Lung microvascular endothelial cell (primary cell): ENCODE measurements around the gene MAN1C1. TPM values are rescaled to one million over a fixed set of nuclear protein-coding genes. Genes with fewer than 3 reads are reported as not detected.
"Not testable (repeated sequence)": the region's sequence is repeated elsewhere in the genome, so short reads cannot be mapped to it uniquely, and the experiment has no call there.

ENCODE experiments used
- DNase-seq, 2 donors: peaks; one replicate each; pipeline versions ENCODE4 v3.0.0 to v3.0.0-alpha.2; 2010; ENCODE audit warnings: low read depth in 2 of 2
- total RNA-seq: library from RNA; depleted of rRNA; stranded (reverse); fragments of >200 nt; gene quantifications from 2 replicates; pipeline ENCODE4 v1.2.1, GENCODE V29; 2014

The MAN1C1 gene
- total RNA-seq, 1 donor from 2014 or later: 0.79 TPM

GRCh38 chr1:25696643-25697042, 80.1 kb downstream of the MAN1C1 start:
- not testable (repeated sequence) for DNase-seq

- DNase-seq: no peak
Measured at GRCh38 chr1:25697435-25698217, 81.0 kb downstream of the MAN1C1 start.

- DNase-seq: peak in 1 of 2 donors; percentile 44
Measured at GRCh38 chr1:25698252-25698651, 81.7 kb downstream of the MAN1C1 start.

- not testable (repeated sequence) for DNase-seq
Measured at GRCh38 chr1:25699059-25699458, 82.5 kb downstream of the MAN1C1 start.

- no peak for DNase-seq
Measured at GRCh38 chr1:25699500-25700143, 83.0 kb downstream of the MAN1C1 start.

- no peak for DNase-seq
Measured at GRCh38 chr1:25700144-25700523, 83.5 kb downstream of the MAN1C1 start.

GRCh38 chr1:25700626-25701025, 84.0 kb downstream of the MAN1C1 start:
- no peak for DNase-seq

- DNase-seq: no peak
Measured at GRCh38 chr1:25701030-25701785, 84.6 kb downstream of the MAN1C1 start.

DNA sequence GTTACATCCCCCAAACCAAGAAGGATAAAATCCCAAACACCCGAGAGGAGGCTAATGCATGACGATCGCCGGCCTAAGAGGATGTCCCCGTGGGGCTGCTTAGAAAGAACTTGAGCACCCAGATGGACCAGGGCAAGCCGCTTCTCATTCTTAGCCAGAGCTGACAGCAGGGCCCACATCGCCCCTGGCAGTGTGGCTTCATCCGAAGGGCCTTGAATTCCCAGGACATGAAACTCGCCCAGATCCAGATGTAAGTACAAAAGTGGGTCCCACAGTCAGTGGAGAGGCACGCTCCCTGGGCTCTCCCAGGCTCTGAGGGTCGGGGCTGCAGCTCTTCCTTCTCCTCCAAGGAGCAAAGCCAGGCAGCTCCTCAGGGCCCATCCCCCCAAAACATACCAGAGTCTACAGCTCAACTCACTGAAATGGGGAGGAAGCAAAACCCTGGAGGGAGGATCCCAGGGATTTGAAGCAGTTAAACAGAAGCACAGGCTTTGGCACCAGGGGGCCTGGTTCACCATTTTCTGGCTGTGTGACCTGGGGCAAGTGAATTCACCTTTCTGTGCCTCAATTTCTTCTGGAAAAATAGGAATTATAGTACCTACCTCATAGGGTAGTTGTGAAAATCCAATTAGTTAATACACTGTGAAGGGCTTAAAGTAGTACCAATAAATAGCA, 85.6 kb downstream of the MAN1C1 start:
- DNase-seq: no peak

DNA sequence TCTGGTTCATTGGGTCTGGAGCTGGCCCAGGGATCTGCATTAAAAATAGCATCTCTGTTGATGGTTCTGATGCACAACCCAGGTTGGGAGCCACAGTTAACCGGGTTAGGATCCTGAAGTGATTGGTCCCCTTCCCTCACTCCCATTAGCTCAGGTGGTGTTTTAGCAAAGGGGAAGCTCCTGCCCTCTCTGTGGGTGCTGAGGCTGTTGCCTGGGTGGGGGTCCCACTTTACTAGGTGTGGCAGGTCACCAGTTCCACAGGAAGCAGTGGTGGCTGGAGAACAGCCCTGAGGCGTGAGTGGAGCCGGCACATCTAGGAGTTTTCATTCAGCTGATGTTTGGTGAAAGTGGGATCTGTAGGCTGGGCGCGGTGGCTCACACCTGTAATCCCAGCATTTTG, 86.5 kb downstream of the MAN1C1 start:
- no peak for DNase-seq

DNA sequence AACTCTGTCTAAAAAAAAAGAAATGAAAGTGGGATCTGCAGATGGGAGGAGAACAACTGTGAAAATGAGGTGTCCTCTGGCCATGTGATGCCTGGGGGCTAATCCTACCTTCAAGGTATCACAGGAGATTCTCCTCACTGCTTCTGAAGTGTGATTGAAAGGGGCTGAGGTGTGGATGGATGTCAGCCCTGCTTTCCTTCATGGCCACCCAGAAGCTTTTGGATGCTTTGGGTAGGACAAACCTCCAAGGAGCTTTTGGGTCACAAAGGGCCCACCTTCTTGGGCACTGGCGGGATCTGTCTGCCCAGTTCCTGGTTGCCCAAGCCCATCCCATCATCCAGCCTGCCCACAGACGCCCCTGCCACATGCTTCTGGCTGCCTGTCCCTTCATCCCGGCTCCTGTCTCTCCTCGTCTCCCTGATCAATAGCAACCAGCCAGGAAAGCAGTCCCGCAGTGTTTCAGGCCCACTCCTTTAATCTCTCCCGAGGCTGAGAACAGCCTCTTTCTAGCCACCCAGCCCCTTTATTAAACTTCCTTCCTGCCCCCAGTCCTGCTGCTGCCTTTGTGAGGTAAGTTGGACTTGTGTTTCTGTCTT, 87.2 kb downstream of the MAN1C1 start:
- DNase-seq: no peak

DNA sequence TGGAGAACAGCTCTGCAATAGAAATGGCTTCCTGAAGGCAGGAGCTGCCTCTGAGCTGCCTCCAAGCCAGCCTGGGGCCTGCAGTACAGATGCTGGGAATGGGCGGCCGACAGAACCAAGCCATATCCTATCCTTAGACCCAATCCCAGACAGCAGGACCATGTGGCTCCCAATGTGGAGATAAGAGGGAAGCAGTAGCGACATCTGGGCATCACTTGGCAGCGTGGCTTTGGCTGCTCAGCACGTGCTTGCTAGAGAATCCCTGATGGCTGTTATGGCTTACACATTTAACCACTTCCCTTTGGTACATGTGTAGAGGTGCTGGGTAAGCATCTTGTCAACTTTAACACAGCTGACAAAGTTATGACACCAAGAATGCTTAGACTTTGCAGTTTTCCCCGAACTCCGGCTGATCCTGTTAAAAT, 87.7 kb downstream of the MAN1C1 start:
- no peak for DNase-seq

GRCh38 chr1:25705699-25706098, 89.1 kb downstream of the MAN1C1 start:
- DNase-seq: no peak

GRCh38 chr1:25706146-25707089, 89.8 kb downstream of the MAN1C1 start:
- DNase-seq: no peak

DNA sequence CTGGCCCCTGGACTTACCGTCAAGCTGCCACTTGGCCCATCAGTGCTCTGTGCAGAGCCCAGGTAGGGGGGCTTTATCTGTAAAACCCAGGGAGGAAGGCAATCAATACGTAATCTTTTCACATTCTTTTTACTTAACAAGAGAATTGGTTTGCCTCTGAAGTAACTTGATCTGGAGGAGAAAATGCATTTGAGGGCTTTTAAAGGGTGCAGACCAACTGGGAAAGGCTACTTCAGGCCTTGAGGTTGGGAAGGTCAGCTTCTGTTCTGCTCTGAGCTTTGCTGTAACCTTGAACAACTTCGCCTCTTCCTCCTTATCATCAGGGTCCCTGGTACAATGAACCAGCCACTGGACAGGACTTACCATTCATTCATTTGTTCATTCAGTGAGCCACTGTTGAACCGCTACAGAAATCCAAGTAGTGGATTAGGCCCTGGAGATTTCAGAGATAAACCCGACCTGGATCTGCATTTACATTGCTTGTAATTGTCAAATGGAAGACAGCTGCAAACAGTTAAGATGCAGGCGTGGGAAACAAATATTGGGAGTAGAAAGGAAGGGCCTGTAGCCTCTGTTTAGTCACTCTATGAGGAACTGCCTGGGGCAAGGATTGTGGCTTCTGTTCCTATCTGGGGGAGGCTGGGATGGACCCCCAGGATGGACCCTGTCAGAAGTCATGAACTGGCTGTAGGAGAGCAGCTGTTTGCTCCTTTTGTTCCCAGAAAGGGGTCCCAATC, 90.9 kb downstream of the MAN1C1 start:
- no peak for DNase-seq

GRCh38 chr1:25710583-25711347, 94.2 kb downstream of the MAN1C1 start:
- peak in 1 of 2 donors; percentile 17 for DNase-seq

DNA sequence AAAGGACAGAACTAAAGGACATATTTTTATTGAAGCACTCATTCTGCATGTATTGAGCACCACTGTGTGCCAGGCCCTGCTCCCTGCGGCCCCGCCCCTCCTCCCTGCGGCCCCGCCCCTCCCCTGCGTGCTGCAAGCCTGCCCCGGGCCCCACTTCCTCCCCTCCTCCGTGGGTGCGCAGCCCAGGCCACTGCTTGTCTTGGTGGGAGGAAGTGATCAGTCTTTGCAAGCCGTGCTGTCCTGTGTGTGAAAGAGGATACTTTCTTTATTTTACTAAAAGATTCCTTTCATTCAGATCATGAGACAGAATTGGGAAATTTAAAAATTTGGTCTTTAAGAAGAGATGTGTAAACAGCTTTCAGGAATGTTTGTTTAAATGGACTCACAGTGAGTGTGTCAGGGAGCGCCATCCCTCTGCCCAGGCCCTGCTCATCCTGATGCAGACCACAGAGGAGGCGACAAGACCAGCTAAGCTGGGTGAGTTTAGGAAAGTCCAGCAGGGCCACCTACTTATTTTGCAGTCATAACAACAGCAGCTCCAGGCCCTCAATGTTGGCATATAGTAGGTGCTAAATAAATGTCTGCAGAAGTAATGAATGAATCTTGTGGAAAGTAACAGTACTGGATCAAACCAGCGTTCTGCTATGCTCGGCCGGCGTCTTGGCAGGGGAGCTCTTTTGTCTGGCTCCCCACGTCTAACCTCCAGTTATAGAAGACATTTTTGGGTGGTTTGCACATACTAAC, 95.1 kb downstream of the MAN1C1 start:
- no peak for DNase-seq
